Thyroid gland (tissue), 4 donors: ENCODE results near the gene CDK11A. TPM values are rescaled to one million over a fixed set of nuclear protein-coding genes. Genes with fewer than 3 reads are reported as not detected.
A peak's percentile ranks its signal among the peaks of the same experiment; 100 is the strongest.

Source experiments
- DNase-seq, 2 donors: peaks; one replicate each; pipeline ENCODE4 v3.0.0-alpha.2; 2019
- H3K27ac ChIP-seq, 3 donors: fragments of 200-600 bp; sonication (generic); 1 replicate in 2 of 3; 2 replicates in 1 of 3; pipeline ENCODE4 v1.5.1; 2016 to 2019; ENCODE audit warnings: mild to moderate bottlenecking in 1 of 3, moderate library complexity in 1 of 3
- H3K27me3 ChIP-seq: fragments of 200-600 bp; sonication (generic); one replicate; pipeline ENCODE4 v1.5.1; 2019
- H3K36me3 ChIP-seq, 2 donors: fragments of 200-600 bp; sonication (generic); one replicate each; pipeline ENCODE4 v1.5.1; 2016 to 2019
- H3K4me1 ChIP-seq, 2 donors: fragments of 200-600 bp; sonication (generic); one replicate each; pipeline ENCODE4 v1.5.1; 2017 to 2019
- H3K4me3 ChIP-seq, 3 donors: fragments of 200-600 bp; sonication (generic); replicated peaks in 1 of 3; 1 replicate in 2 of 3; 2 replicates in 1 of 3; pipeline ENCODE4 v1.5.1; 2016; ENCODE audit warnings: mild to moderate bottlenecking in 1 of 3
- H3K9me3 ChIP-seq: fragments of 200-600 bp; sonication (generic); one replicate; pipeline ENCODE4 v1.5.1; 2017
- CTCF ChIP-seq, 6 experiments: fragments of 200-600 bp in 3 of 6; fragments of 450-650 bp in 3 of 6; sonication (generic) in 3 of 6; IDR thresholded peaks; one replicate each; pipeline ENCODE4 v1.5.1; 2016 to 2019; ENCODE audit warnings: antibody characterized with exemption in 6 of 6, mild to moderate bottlenecking in 2 of 6, inconsistent platforms in 1 of 6, moderate library complexity in 1 of 6
- POLR2A ChIP-seq, 2 donors: fragments of 450-650 bp; IDR thresholded peaks; one replicate each; pipeline ENCODE4 v1.6.1; 2017; ENCODE audit warnings: antibody characterized with exemption in 2 of 2, mild to moderate bottlenecking in 2 of 2, moderate library complexity in 1 of 2
- WGBS, 2 donors: methylation state at CpG; one replicate each; pipeline ENCODE4 v1.1.5; 2017; 5-methylcytosine and 5-hydroxymethylcytosine counted together
- intact Hi-C: fragments of 100-400 bp; cut with DNase I; formaldehyde crosslinking; loops from one replicate; pipeline ENCODE4 v1.15.1; 2023
- total RNA-seq, 4 donors: library from RNA; depleted of rRNA; stranded (reverse); fragments of >200 nt; gene quantifications; one replicate each; pipeline ENCODE4 v1.2.3, GENCODE V29; 2016

CDK11A gene
- total RNA-seq, 4 donors from 2014 or later: 14.7 to 36.1 (median 29.5) TPM

- Histone ChIP-seq H3K9me3 (no peaks in the 10 kb centered on the region), H3K36me3 (peaks cover 25 to 35% of the 10 kb centered on the region in 2 donors), H3K27me3 (no peaks in the 10 kb centered on the region), H3K4me1 (peaks cover 37 to 39% of the 10 kb centered on the region in 2 donors), H3K4me3 (no peak overlapping the region), H3K27ac (no peak overlapping the region)
- no peak for DNase-seq
- intact Hi-C loops: no loop called here
- no peak for TF ChIP-seq CTCF (IDR thresholded peaks at IDR 0.05)
- TF ChIP-seq POLR2A (IDR thresholded peaks at IDR 0.05): no peak
- WGBS, 2 donors: 85 to 92% methylated on average over 10 of the region's 10 CpGs
Observed at GRCh38 chr1:1760715-1761114, 36.6 kb upstream of the CDK11A start.

- Histone ChIP-seq H3K27me3 (no peaks in the 10 kb centered on the region), H3K4me1 (peaks cover 37 to 39% of the 10 kb centered on the region in 2 donors), H3K36me3 (peaks cover 26 to 37% of the 10 kb centered on the region in 2 donors), H3K27ac (no peak overlapping the region), H3K9me3 (no peaks in the 10 kb centered on the region), H3K4me3 (no peak overlapping the region)
- WGBS, 2 donors: 93 to 98% methylated on average over 16 to 20 of the region's 20 CpGs
- intact Hi-C loops: no loop called here
- TF ChIP-seq CTCF (IDR thresholded peaks at IDR 0.05): no peak
- TF ChIP-seq POLR2A (IDR thresholded peaks at IDR 0.05): no peak
- DNase-seq: no peak
Observed at GRCh38 chr1:1760345-1760650, 36.1 kb upstream of the CDK11A start.

- no peak for TF ChIP-seq CTCF (IDR thresholded peaks at IDR 0.05)
- no peak for TF ChIP-seq POLR2A (IDR thresholded peaks at IDR 0.05)
- Histone ChIP-seq H3K4me1 (peaks cover 33 to 39% of the 10 kb centered on the region in 2 donors), H3K4me3 (no peak overlapping the region), H3K36me3 (peaks cover 26 to 42% of the 10 kb centered on the region in 2 donors), H3K27me3 (no peaks in the 10 kb centered on the region), H3K9me3 (no peaks in the 10 kb centered on the region), H3K27ac (peak overlapping the region; percentile 90 to 95 (median 91))
- intact Hi-C loops: loop anchor here (5.0 kb wide), 1 partner anchor 148 kb away; no protein-coding TSS in a partner anchor
- WGBS, 2 donors: 92 to 95% methylated on average over 34 of the region's 37 CpGs
- DNase-seq: no peak
Observed at GRCh38 chr1:1759456-1760344, 35.5 kb upstream of the CDK11A start.

- Histone ChIP-seq H3K27ac (peak overlapping the region; percentile 90 to 95 (median 91)), H3K27me3 (no peaks in the 10 kb centered on the region), H3K4me1 (peaks cover 28 to 36% of the 10 kb centered on the region in 2 donors), H3K9me3 (no peaks in the 10 kb centered on the region), H3K4me3 (peak overlapping the region in 1 of 3 donors; percentile 4), H3K36me3 (peaks cover 33 to 47% of the 10 kb centered on the region in 2 donors)
- 16 to 21% methylated on average over 6 to 14 of the region's 34 CpGs for WGBS, 2 donors
- intact Hi-C loops: loop anchor here (5.0 kb wide), 1 partner anchor 148 kb away; no protein-coding TSS in a partner anchor
- DNase-seq: peak; percentile 99
- TF ChIP-seq POLR2A (IDR thresholded peaks at IDR 0.05) (peak in 1 of 2 donors; percentile 67), CTCF (IDR thresholded peaks at IDR 0.05) (no peak)
Observed at GRCh38 chr1:1758692-1759455, 34.7 kb upstream of the CDK11A start.
